K562 (cell line): ENCODE measurements around the gene ZRANB3. TPM values are rescaled to one million over a fixed set of nuclear protein-coding genes. Genes with fewer than 3 reads are reported as not detected.
"Not testable (repeated sequence)": the region's sequence is repeated elsewhere in the genome, so short reads cannot be mapped to it uniquely, and the experiment has no call there.

Source experiments
- ATAC-seq: fragments of 200-7000 bp; cut with Tn5 transposase; 3 replicates; pipeline ENCODE4 v1.9.1; 2020; ENCODE audit warnings: moderate library complexity
- BruUV-seq: library from RNA; stranded (reverse); fragments of 400-500 nt; replicated peaks from 2 replicates; lab custom pipeline; 2021; lab: Mats Ljungman, UMichigan
- CTCF ChIA-PET: fragments of 300-600 bp; formaldehyde crosslinking; extraction: SDS; loops from one replicate; lab custom pipeline; 2021; ENCODE audit warnings: low intra/inter-chr PET ratio; lab: Yijun Ruan, JAX
- POLR2A ChIA-PET: fragments of 300-600, 350-650 bp; sonication (Branson Sonifier 250); formaldehyde crosslinking; extraction: SDS; loops from one replicate; lab custom pipeline; 2021; ENCODE audit warnings: antibody characterized with exemption, inconsistent platforms; lab: Yijun Ruan, JAX
- DNase-seq, 4 experiments: peaks; one replicate each; pipeline versions ENCODE4 v3.0.0 to v3.0.0-alpha.2; 2011 to 2018; ENCODE audit warnings: low spot score in 3 of 4, mixed read lengths in 3 of 4; ENCODE audit errors: extremely low read depth in 1 of 4
- FAIRE-seq: peaks from 2 replicates; lab custom pipeline; 2011; peaks lifted over from hg19 to GRCh38; lab: Jason Lieb, UNC
- H2AFZ ChIP-seq: 2 replicates; pipeline ENCODE4 v1.6.0; 2011; ENCODE audit warnings: low read depth, low read length, control low read depth, inconsistent platforms
- H3K27ac ChIP-seq: fragments of 200-600 bp; 3 replicates; pipeline ENCODE4 v1.8.0; 2011; ENCODE audit warnings: low read depth, mild to moderate bottlenecking, control low read depth, inconsistent platforms, low read length, moderate library complexity, mixed read lengths; ENCODE audit errors: extremely low read depth
- H3K27me3 ChIP-seq, 2 experiments: fragments of 300-600 bp in 1 of 2; 2 replicates in 1 of 2; 3 replicates in 1 of 2; pipeline versions ENCODE4 v1.6.0 to v1.8.0; 2011; ENCODE audit warnings: inconsistent platforms in 2 of 2, low read length in 2 of 2, mild to moderate bottlenecking in 1 of 2, mixed read lengths in 1 of 2, moderate library complexity in 1 of 2; ENCODE audit not compliant: control insufficient read depth in 2 of 2, insufficient read depth in 2 of 2
- H3K36me3 ChIP-seq: fragments of 300-600 bp; 3 replicates; pipeline ENCODE4 v1.8.0; 2011; ENCODE audit warnings: mild to moderate bottlenecking, low read length, inconsistent platforms; ENCODE audit not compliant: control insufficient read depth, insufficient read depth
- H3K4me1 ChIP-seq, 2 experiments: fragments of 200-600 bp in 1 of 2; replicated peaks in 1 of 2; 2 replicates in 1 of 2; 3 replicates in 1 of 2; pipeline versions ENCODE4 v1.5.1 to v1.8.0; 2011; ENCODE audit warnings: inconsistent platforms in 2 of 2, low read length in 2 of 2, mild to moderate bottlenecking in 1 of 2, mixed read lengths in 1 of 2, moderate library complexity in 1 of 2; ENCODE audit not compliant: control insufficient read depth in 2 of 2, insufficient read depth in 2 of 2
- H3K4me2 ChIP-seq: 2 replicates; pipeline ENCODE4 v1.6.1; 2011; ENCODE audit warnings: low read length, control low read depth, inconsistent platforms, mixed read lengths; ENCODE audit not compliant: insufficient read depth
- H3K4me3 ChIP-seq: fragments of 200-600 bp; sonication (generic), shearing (Covaris generic); 2 replicates; pipeline ENCODE4 v1.5.1; 2016; ENCODE audit warnings: control low read depth, inconsistent platforms
- H3K79me2 ChIP-seq: fragments of 200-600 bp; 3 replicates; pipeline ENCODE4 v1.8.0; 2011; ENCODE audit warnings: low read length, inconsistent platforms; ENCODE audit not compliant: control insufficient read depth, insufficient read depth
- H3K9ac ChIP-seq, 2 experiments: 2 replicates each; pipeline versions ENCODE4 v1.6.0 to v1.6.1; 2011; ENCODE audit warnings: low read depth in 2 of 2, low read length in 2 of 2, control low read depth in 1 of 2, inconsistent platforms in 1 of 2, mild to moderate bottlenecking in 1 of 2, mixed read lengths in 1 of 2; ENCODE audit not compliant: insufficient read depth in 1 of 2
- H3K9me1 ChIP-seq: one replicate; pipeline ENCODE4 v1.6.0; 2011; ENCODE audit warnings: inconsistent platforms, mild to moderate bottlenecking, low read length, moderate library complexity; ENCODE audit not compliant: control insufficient read depth, insufficient read depth
- H3K9me3 ChIP-seq: replicated peaks from 2 replicates; pipeline ENCODE4 v1.5.1; 2011; ENCODE audit warnings: low read depth, low read length, inconsistent platforms; ENCODE audit not compliant: control insufficient read depth, insufficient read depth
- H4K20me1 ChIP-seq: replicated peaks from 2 replicates; pipeline ENCODE4 v1.6.1; 2011; ENCODE audit warnings: low read length, inconsistent platforms, mixed read lengths; ENCODE audit not compliant: control insufficient read depth, insufficient read depth
- HNRNPLL ChIP-seq: fragments of 200-400 bp; formaldehyde crosslinking; IDR thresholded peaks from 2 replicates; pipeline ENCODE4 v1.6.1; 2017; ENCODE audit warnings: low read length, low read depth, mild to moderate bottlenecking; ENCODE audit not compliant: poor library complexity, severe bottlenecking
- MCM5 ChIP-seq: fragments of 450-650 bp; IDR thresholded peaks from 2 replicates; pipeline ENCODE4 v1.6.1; 2016; ENCODE audit warnings: low read depth
- NR2C1 ChIP-seq, 2 experiments: fragments of 450-650 bp; IDR thresholded peaks; 2 replicates each; pipeline ENCODE4 v1.6.1; 2017; ENCODE audit warnings: mild to moderate bottlenecking in 2 of 2, antibody characterized with exemption in 1 of 2, inconsistent platforms in 1 of 2, missing compliant biosample characterization in 1 of 2, missing genetic modification characterization in 1 of 2
- U2AF2 ChIP-seq: fragments of 200-400 bp; formaldehyde crosslinking; optimal IDR thresholded peaks from 2 replicates; pipeline ENCODE3; 2017; ENCODE audit warnings: low read depth, mild to moderate bottlenecking, low read length
- ZKSCAN3 ChIP-seq: fragments of 250-450 bp; sonication (Bioruptor Pico); IDR thresholded peaks from 2 replicates; pipeline ENCODE4 v1.4.0; 2020
- ZNF12 ChIP-seq: sonication (generic); formaldehyde crosslinking; IDR thresholded peaks from 2 replicates; pipeline ENCODE4 v1.4.0; 2020; ENCODE audit warnings: mild to moderate bottlenecking, missing genetic modification reagents
- WGBS: fragments of 100-300 bp; shearing (Covaris generic); methylation state at CpG from one replicate; pipeline ENCODE4 v1.1.6; 2016; ENCODE audit warnings: low coverage, mixed read lengths; ENCODE audit not compliant: insufficient coverage; ENCODE audit errors: missing lambda C conversion rate; 5-methylcytosine and 5-hydroxymethylcytosine counted together
- in situ Hi-C: fragments of 300-500 bp; cut with MboI; formaldehyde crosslinking; loops from 4 replicates; pipeline ENCODE4 v1.15.0; 2018; ENCODE audit warnings: inconsistent platforms, mixed read lengths
- intact Hi-C: fragments of 100-400 bp; cut with micrococcal nuclease; formaldehyde crosslinking; loops from 2 replicates; pipeline ENCODE4 v1.14.2; 2022
- polyA plus RNA-seq, 8 experiments: library from polyadenylated mRNA; depleted of rRNA in 4 of 8; stranded (reverse) in 5 of 8; unstranded in 3 of 8; fragments of >200 nt; fragmentation: Nextera tagmentation in 2 of 8; fragmentation: Illumina TruSeq in 1 of 8; extraction: Ambion mirVana in 2 of 8; extraction: Trizol in 1 of 8; gene quantifications; 2 replicates each; pipeline versions ENCODE4 v1.2.1 to v1.2.3, GENCODE V29; 2011 to 2014; ENCODE audit warnings: inconsistent platforms in 1 of 8, missing spikeins in 1 of 8
- total RNA-seq, 7 experiments: library from RNA; depleted of rRNA in 6 of 7; stranded (reverse); fragments of >200 nt in 6 of 7; fragmentation: Illumina TruSeq in 2 of 7; extraction: Trizol in 2 of 7; gene quantifications; 2 replicates each; pipeline versions ENCODE4 v1.2.1 to v1.2.3, GENCODE V29; 2011 to 2021; ENCODE audit warnings: low replicate concordance in 1 of 7
- TF ChIP-seq, protein P1 (sequence below): fragments of 250-450 bp; sonication (Bioruptor Pico); IDR thresholded peaks from 2 replicates; pipeline ENCODE4 v1.9.0; 2021; ENCODE audit warnings: mild to moderate bottlenecking

Gene ZRANB3
- total and polyA plus RNA-seq, 9 of the 15 experiments (the other 6 are each of a cell fraction or from before 2014, with no cell fraction given), result 8.6 to 21.3 (median 14.7) TPM

DNA sequence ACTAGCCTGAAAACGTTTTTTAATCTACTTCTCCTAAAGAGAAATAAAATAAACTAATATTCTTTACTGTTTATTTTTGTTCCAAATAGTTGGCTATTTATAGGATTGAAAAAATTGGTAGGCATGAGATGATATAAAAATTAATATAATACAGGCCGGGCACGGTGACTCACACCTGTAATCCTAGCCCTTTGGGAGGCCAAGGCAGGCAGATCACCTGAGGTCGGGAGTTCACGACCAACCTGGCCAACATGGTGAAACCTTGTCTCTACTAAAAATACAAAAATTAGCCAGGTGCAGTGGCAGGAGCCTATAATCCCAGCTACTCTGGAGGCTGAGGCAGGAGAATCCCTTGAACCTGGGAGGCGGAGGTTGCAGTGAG, 409.4 kb downstream of the ZRANB3 start:
- POLR2A ChIA-PET, H2AFZ ChIP-seq, H3K4me2 ChIP-seq, H3K27ac ChIP-seq, H3K27me3 ChIP-seq, ATAC-seq, H3K9me1 ChIP-seq, H3K79me2 ChIP-seq, CTCF ChIA-PET, BruUV-seq, H4K20me1 ChIP-seq, H3K9ac ChIP-seq, DNase-seq, H3K4me3 ChIP-seq, H3K4me1 ChIP-seq, H3K9me3 ChIP-seq, FAIRE-seq, in situ Hi-C loops, intact Hi-C loops: not testable (repeated sequence)
- peaks cover 43% of the 10 kb centered on the region for H3K36me3 ChIP-seq
- 79% methylated on average over 6 of the region's 6 CpGs for WGBS

DNA sequence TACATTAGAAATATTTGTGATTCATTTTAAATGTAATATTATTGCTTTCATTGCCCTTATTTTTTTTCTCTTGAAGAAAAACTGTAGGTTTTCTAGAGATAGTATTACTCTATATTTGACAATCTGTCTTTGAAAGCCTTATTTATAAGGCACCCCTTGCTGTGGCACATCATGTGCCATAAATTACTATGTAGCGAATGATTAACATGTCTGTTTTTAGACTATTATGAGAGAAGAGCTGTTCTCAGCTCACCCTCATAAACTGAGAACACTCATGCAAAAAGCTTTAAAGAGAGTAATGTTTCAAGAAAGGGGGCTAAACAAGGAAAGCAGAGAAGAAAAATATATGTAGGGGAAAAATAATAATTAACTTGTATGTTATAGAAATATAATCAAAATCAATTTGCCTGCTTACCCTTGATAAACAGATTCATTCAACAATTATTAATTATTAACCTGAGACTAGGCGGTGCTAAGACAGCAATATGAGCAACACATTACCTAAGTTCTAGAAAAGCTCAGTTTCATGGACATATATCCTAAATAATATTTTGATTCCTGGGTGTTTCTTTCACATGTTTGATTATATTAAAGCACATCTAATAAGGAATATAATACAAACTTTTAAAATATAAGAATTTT, 409.9 kb downstream of the ZRANB3 start:
- H3K9me3 ChIP-seq, result no peaks in the 10 kb centered on the region
- 93% methylated on average over 2 of the region's 2 CpGs for WGBS
- BruUV-seq, result no TSS peak
- H2AFZ ChIP-seq, result no peak overlapping the region
- intact Hi-C loops (no loop called here), in situ Hi-C loops (no loop called here)
- ATAC-seq, result no peak
- H3K4me3 ChIP-seq, result no peak overlapping the region
- no peaks in the 10 kb centered on the region for H3K27me3 ChIP-seq
- no peak overlapping the region for H3K27ac ChIP-seq
- no peaks in the 10 kb centered on the region for H4K20me1 ChIP-seq
- no peaks in the 10 kb centered on the region for H3K79me2 ChIP-seq
- FAIRE-seq, result no peak
- ChIA-PET CTCF (no interaction called here), POLR2A (no interaction called here)
- H3K9ac ChIP-seq, result no peak overlapping the region
- no peak overlapping the region for H3K4me2 ChIP-seq
- H3K4me1 ChIP-seq, result no peaks in the 10 kb centered on the region
- no peak for DNase-seq
- H3K36me3 ChIP-seq, result peaks cover 38% of the 10 kb centered on the region
- no peaks in the 10 kb centered on the region for H3K9me1 ChIP-seq
- TF ChIP-seq U2AF2 (no peak), HNRNPLL (no peak), ZKSCAN3 (CRISPR knock-in tag) (no peak), ZNF12 (no peak), MCM5 (no peak), NR2C1 (IDR thresholded peaks at IDR 0.05) (no peak), NR2C1 (tag; IDR thresholded peaks at IDR 0.05) (no peak)
- TF ChIP-seq, protein P1, sequence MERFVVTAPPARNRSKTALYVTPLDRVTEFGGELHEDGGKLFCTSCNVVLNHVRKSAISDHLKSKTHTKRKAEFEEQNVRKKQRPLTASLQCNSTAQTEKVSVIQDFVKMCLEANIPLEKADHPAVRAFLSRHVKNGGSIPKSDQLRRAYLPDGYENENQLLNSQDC (CRISPR knock-in tag), result no peak
